K562 (cell line): Measurements from ENCODE around the gene MPPED2. TPM values are rescaled to one million over a fixed set of nuclear protein-coding genes. Genes with fewer than 3 reads are reported as not detected.

Source experiments
- ATAC-seq: fragments of 200-7000 bp; cut with Tn5 transposase; 3 replicates; pipeline ENCODE4 v1.9.1; 2020; ENCODE audit warnings: moderate library complexity
- BruUV-seq: library from RNA; stranded (reverse); fragments of 400-500 nt; replicated peaks from 2 replicates; lab custom pipeline; 2021; lab: Mats Ljungman, UMichigan
- CTCF ChIA-PET: fragments of 300-600 bp; formaldehyde crosslinking; extraction: SDS; loops from one replicate; lab custom pipeline; 2021; ENCODE audit warnings: low intra/inter-chr PET ratio; lab: Yijun Ruan, JAX
- POLR2A ChIA-PET: fragments of 300-600, 350-650 bp; sonication (Branson Sonifier 250); formaldehyde crosslinking; extraction: SDS; loops from one replicate; lab custom pipeline; 2021; ENCODE audit warnings: antibody characterized with exemption, inconsistent platforms; lab: Yijun Ruan, JAX
- DNase-seq, 4 experiments: peaks; one replicate each; pipeline versions ENCODE4 v3.0.0 to v3.0.0-alpha.2; 2011 to 2018; ENCODE audit warnings: low spot score in 3 of 4, mixed read lengths in 3 of 4; ENCODE audit errors: extremely low read depth in 1 of 4
- FAIRE-seq: peaks from 2 replicates; lab custom pipeline; 2011; peaks lifted over from hg19 to GRCh38; lab: Jason Lieb, UNC
- H2AFZ ChIP-seq: 2 replicates; pipeline ENCODE4 v1.6.0; 2011; ENCODE audit warnings: low read depth, low read length, control low read depth, inconsistent platforms
- H3K27ac ChIP-seq: fragments of 200-600 bp; 3 replicates; pipeline ENCODE4 v1.8.0; 2011; ENCODE audit warnings: low read depth, mild to moderate bottlenecking, control low read depth, inconsistent platforms, low read length, moderate library complexity, mixed read lengths; ENCODE audit errors: extremely low read depth
- H3K27me3 ChIP-seq, 2 experiments: fragments of 300-600 bp in 1 of 2; 2 replicates in 1 of 2; 3 replicates in 1 of 2; pipeline versions ENCODE4 v1.6.0 to v1.8.0; 2011; ENCODE audit warnings: inconsistent platforms in 2 of 2, low read length in 2 of 2, mild to moderate bottlenecking in 1 of 2, mixed read lengths in 1 of 2, moderate library complexity in 1 of 2; ENCODE audit not compliant: control insufficient read depth in 2 of 2, insufficient read depth in 2 of 2
- H3K36me3 ChIP-seq: fragments of 300-600 bp; 3 replicates; pipeline ENCODE4 v1.8.0; 2011; ENCODE audit warnings: mild to moderate bottlenecking, low read length, inconsistent platforms; ENCODE audit not compliant: control insufficient read depth, insufficient read depth
- H3K4me1 ChIP-seq, 2 experiments: fragments of 200-600 bp in 1 of 2; replicated peaks in 1 of 2; 2 replicates in 1 of 2; 3 replicates in 1 of 2; pipeline versions ENCODE4 v1.5.1 to v1.8.0; 2011; ENCODE audit warnings: inconsistent platforms in 2 of 2, low read length in 2 of 2, mild to moderate bottlenecking in 1 of 2, mixed read lengths in 1 of 2, moderate library complexity in 1 of 2; ENCODE audit not compliant: control insufficient read depth in 2 of 2, insufficient read depth in 2 of 2
- H3K4me2 ChIP-seq: 2 replicates; pipeline ENCODE4 v1.6.1; 2011; ENCODE audit warnings: low read length, control low read depth, inconsistent platforms, mixed read lengths; ENCODE audit not compliant: insufficient read depth
- H3K4me3 ChIP-seq: fragments of 200-600 bp; sonication (generic), shearing (Covaris generic); 2 replicates; pipeline ENCODE4 v1.5.1; 2016; ENCODE audit warnings: control low read depth, inconsistent platforms
- H3K79me2 ChIP-seq: fragments of 200-600 bp; 3 replicates; pipeline ENCODE4 v1.8.0; 2011; ENCODE audit warnings: low read length, inconsistent platforms; ENCODE audit not compliant: control insufficient read depth, insufficient read depth
- H3K9ac ChIP-seq, 2 experiments: 2 replicates each; pipeline versions ENCODE4 v1.6.0 to v1.6.1; 2011; ENCODE audit warnings: low read depth in 2 of 2, low read length in 2 of 2, control low read depth in 1 of 2, inconsistent platforms in 1 of 2, mild to moderate bottlenecking in 1 of 2, mixed read lengths in 1 of 2; ENCODE audit not compliant: insufficient read depth in 1 of 2
- H3K9me1 ChIP-seq: one replicate; pipeline ENCODE4 v1.6.0; 2011; ENCODE audit warnings: inconsistent platforms, mild to moderate bottlenecking, low read length, moderate library complexity; ENCODE audit not compliant: control insufficient read depth, insufficient read depth
- H3K9me3 ChIP-seq: replicated peaks from 2 replicates; pipeline ENCODE4 v1.5.1; 2011; ENCODE audit warnings: low read depth, low read length, inconsistent platforms; ENCODE audit not compliant: control insufficient read depth, insufficient read depth
- H4K20me1 ChIP-seq: replicated peaks from 2 replicates; pipeline ENCODE4 v1.6.1; 2011; ENCODE audit warnings: low read length, inconsistent platforms, mixed read lengths; ENCODE audit not compliant: control insufficient read depth, insufficient read depth
- BRF2 ChIP-seq: IDR thresholded peaks from 3 replicates; pipeline ENCODE4 v1.6.1; 2011; ENCODE audit warnings: borderline replicate concordance, mild to moderate bottlenecking; ENCODE audit not compliant: insufficient read length, insufficient read depth
- HDAC1 ChIP-seq, 2 experiments: fragments of 450-650 bp; IDR thresholded peaks; 2 replicates each; pipeline ENCODE4 v1.6.1; 2016 to 2017; ENCODE audit warnings: inconsistent platforms in 1 of 2, mild to moderate bottlenecking in 1 of 2, moderate library complexity in 1 of 2
- MTA2 ChIP-seq: fragments of 450-650 bp; IDR thresholded peaks from 2 replicates; pipeline ENCODE4 v1.6.1; 2016; ENCODE audit warnings: low read depth
- SIN3A ChIP-seq, 2 experiments: fragments of 150-350 bp in 1 of 2; IDR thresholded peaks; 2 replicates each; pipeline ENCODE4 v1.6.1; 2011 to 2016; ENCODE audit warnings: borderline replicate concordance in 2 of 2, low read depth in 2 of 2, low read length in 2 of 2, mild to moderate bottlenecking in 2 of 2, moderate library complexity in 2 of 2; ENCODE audit not compliant: control insufficient read depth in 1 of 2
- SMAD2 ChIP-seq: fragments of 150-350 bp; IDR thresholded peaks from 2 replicates; pipeline ENCODE4 v1.6.1; 2014; ENCODE audit warnings: low read depth, mild to moderate bottlenecking, low read length
- ZNF134 ChIP-seq: fragments of 250-450 bp; sonication (Bioruptor Pico); conservative IDR thresholded peaks from 2 replicates; pipeline ENCODE4 v1.4.0; 2020
- WGBS: fragments of 100-300 bp; shearing (Covaris generic); methylation state at CpG from one replicate; pipeline ENCODE4 v1.1.6; 2016; ENCODE audit warnings: low coverage, mixed read lengths; ENCODE audit not compliant: insufficient coverage; ENCODE audit errors: missing lambda C conversion rate; 5-methylcytosine and 5-hydroxymethylcytosine counted together
- in situ Hi-C: fragments of 300-500 bp; cut with MboI; formaldehyde crosslinking; loops from 4 replicates; pipeline ENCODE4 v1.15.0; 2018; ENCODE audit warnings: inconsistent platforms, mixed read lengths
- intact Hi-C: fragments of 100-400 bp; cut with micrococcal nuclease; formaldehyde crosslinking; loops from 2 replicates; pipeline ENCODE4 v1.14.2; 2022
- polyA plus RNA-seq, 8 experiments: library from polyadenylated mRNA; depleted of rRNA in 4 of 8; stranded (reverse) in 5 of 8; unstranded in 3 of 8; fragments of >200 nt; fragmentation: Nextera tagmentation in 2 of 8; fragmentation: Illumina TruSeq in 1 of 8; extraction: Ambion mirVana in 2 of 8; extraction: Trizol in 1 of 8; gene quantifications; 2 replicates each; pipeline versions ENCODE4 v1.2.1 to v1.2.3, GENCODE V29; 2011 to 2014; ENCODE audit warnings: inconsistent platforms in 1 of 8, missing spikeins in 1 of 8
- total RNA-seq, 7 experiments: library from RNA; depleted of rRNA in 6 of 7; stranded (reverse); fragments of >200 nt in 6 of 7; fragmentation: Illumina TruSeq in 2 of 7; extraction: Trizol in 2 of 7; gene quantifications; 2 replicates each; pipeline versions ENCODE4 v1.2.1 to v1.2.3, GENCODE V29; 2011 to 2021; ENCODE audit warnings: low replicate concordance in 1 of 7
- TF ChIP-seq, protein P1 (sequence below), 2 experiments: fragments of 450-650 bp; IDR thresholded peaks; 2 replicates each; pipeline ENCODE4 v1.6.1; 2016; ENCODE audit warnings: mild to moderate bottlenecking in 2 of 2, borderline replicate concordance in 1 of 2, low read depth in 1 of 2, moderate library complexity in 1 of 2
- TF ChIP-seq, protein P2 (sequence below): fragments of 450-650 bp; formaldehyde crosslinking; IDR thresholded peaks from 2 replicates; pipeline ENCODE4 v1.4.0; 2020; ENCODE audit warnings: mild to moderate bottlenecking, mixed read lengths

MPPED2 gene
- total and polyA plus RNA-seq, 9 of the 15 experiments (the other 6 are each of a cell fraction or from before 2014, with no cell fraction given): not detected

DNA sequence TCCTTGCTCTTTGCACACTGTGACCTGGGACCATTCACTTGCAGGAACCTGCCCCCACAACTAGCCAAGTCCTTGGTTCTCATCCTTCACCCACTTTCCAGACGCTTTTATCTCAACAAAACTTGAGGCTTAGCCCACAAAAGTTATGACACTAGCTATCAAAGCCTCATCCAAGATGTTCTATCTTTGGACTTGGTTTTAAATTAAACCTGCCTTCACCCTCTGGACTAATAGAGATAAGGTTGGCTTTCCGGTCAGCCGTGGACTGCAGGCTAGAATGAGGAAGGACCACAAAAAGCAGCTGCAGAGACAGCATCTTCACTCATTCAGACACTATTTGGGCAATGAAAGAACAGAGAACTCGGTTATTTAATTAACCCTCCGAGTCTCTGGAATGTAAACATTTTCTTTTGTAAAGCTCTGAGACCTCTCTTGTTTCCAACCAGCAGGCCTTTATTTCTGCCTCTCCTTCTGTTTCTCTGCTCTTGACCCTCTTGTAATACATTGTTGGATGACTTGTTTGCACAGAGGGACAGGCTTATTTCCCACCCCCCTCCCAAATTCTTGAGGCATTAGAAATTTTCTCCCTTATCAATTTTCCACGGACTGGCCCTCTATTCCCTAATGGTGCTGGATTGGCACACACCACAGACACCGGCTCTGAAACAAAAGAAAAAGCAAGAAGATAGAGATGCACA, 221.9 kb downstream of the MPPED2 start:
- intact Hi-C loops (no loop called here), in situ Hi-C loops (no loop called here)
- Histone ChIP-seq H3K27ac (no peak overlapping the region), H3K9me3 (no peaks in the 10 kb centered on the region), H3K4me3 (no peak overlapping the region), H3K79me2 (no peaks in the 10 kb centered on the region), H4K20me1 (no peaks in the 10 kb centered on the region), H3K27me3 (no peaks in the 10 kb centered on the region), H3K9me1 (no peaks in the 10 kb centered on the region), H3K9ac (no peak overlapping the region), H3K36me3 (no peaks in the 10 kb centered on the region), H3K4me1 (peaks cover 0 to 3% of the 10 kb centered on the region in 2 experiments; a peak in 1 of 5 replicates), H2AFZ (no peak overlapping the region), H3K4me2 (no peak overlapping the region)
- DNase-seq: peak in 2 of 4 experiments; percentile 23 to 49
- FAIRE-seq: peak; percentile 46
- no TSS peak for BruUV-seq
- ChIA-PET CTCF (no interaction called here), POLR2A (interaction anchor here (0.9 kb wide), 1 partner anchor 24 kb away, joined by 3 read pairs; no protein-coding TSS in a partner anchor)
- 0% methylated on average over 7 of the region's 7 CpGs for WGBS
- peak; percentile 75 for ATAC-seq
- TF ChIP-seq SMAD2: no peak
- no peak for TF ChIP-seq ZNF134
- TF ChIP-seq, protein P1, sequence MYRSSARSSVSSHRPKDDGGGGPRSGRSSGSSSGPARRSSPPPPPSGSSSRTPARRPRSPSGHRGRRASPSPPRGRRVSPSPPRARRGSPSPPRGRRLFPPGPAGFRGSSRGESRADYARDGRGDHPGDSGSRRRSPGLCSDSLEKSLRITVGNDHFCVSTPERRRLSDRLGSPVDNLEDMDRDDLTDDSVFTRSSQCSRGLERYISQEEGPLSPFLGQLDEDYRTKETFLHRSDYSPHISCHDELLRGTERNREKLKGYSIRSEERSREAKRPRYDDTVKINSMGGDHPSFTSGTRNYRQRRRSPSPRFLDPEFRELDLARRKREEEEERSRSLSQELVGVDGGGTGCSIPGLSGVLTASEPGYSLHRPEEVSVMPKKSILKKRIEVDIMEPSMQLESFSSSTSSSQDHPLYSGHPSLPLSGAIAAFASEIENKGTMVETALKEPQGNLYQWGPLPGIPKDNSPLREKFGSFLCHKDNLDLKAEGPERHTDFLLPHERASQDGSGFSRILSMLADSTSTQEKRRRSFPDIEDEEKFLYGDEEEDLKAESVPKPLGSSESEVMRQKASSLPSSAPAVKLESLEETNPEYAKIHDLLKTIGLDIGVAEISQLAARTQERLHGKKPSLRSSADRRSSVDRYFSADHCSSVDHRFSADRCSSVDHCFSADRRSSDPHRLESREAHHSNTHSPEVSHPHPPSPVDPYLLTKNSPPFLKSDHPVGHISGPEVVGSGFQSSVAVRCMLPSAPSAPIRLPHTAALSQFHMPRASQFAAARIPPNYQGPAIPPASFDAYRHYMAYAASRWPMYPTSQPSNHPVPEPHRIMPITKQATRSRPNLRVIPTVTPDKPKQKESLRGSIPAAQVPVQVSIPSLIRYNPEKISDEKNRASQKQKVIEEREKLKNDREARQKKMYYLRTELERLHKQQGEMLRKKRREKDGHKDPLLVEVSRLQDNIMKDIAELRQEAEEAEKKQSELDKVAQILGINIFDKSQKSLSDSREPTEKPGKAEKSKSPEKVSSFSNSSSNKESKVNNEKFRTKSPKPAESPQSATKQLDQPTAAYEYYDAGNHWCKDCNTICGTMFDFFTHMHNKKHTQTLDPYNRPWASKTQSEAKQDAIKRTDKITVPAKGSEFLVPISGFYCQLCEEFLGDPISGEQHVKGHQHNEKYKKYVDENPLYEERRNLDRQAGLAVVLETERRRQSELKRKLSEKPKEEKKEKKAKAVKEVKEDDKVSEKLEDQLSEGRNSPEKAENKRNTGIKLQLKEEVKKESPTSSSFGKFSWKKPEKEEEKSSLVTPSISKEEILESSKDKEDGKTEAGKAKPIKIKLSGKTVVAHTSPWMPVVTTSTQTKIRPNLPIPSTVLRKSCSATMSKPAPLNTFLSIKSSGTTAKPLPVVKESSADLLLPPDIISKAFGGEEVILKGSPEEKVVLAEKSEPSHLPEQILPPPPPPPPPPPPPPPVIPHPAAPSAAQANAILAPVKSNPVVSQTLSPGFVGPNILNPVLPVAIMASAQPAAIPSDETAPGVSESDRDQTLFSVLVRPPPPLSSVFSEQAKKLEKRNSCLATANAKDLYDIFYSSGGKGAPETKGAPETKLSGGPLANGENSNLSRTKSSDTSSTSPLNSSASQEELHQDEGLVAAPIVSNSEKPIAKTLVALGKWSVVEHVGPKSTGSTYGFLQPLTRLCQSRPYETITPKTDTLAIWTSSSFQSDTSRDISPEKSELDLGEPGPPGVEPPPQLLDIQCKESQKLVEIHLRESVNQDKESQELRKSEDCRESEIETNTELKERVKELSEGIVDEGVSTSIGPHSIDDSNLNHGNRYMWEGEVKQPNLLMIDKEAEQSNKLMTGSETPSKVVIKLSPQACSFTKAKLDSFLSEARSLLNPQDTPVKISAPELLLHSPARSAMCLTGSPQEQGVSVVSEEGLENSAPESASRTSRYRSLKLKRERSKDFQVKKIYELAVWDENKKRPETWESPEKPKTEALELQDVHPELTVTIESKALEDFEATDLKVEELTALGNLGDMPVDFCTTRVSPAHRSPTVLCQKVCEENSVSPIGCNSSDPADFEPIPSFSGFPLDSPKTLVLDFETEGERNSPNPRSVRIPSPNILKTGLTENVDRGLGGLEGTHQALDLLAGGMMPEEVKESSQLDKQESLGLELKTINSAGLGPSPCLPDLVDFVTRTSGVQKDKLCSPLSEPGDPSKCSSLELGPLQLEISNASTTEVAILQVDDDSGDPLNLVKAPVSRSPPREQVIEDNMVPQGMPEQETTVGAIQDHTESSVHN (IDR thresholded peaks at IDR 0.05; ENCODE audit: borderline replicate concordance in 1 of 2, low read depth in 1 of 2): no peak
- TF ChIP-seq, protein P2, sequence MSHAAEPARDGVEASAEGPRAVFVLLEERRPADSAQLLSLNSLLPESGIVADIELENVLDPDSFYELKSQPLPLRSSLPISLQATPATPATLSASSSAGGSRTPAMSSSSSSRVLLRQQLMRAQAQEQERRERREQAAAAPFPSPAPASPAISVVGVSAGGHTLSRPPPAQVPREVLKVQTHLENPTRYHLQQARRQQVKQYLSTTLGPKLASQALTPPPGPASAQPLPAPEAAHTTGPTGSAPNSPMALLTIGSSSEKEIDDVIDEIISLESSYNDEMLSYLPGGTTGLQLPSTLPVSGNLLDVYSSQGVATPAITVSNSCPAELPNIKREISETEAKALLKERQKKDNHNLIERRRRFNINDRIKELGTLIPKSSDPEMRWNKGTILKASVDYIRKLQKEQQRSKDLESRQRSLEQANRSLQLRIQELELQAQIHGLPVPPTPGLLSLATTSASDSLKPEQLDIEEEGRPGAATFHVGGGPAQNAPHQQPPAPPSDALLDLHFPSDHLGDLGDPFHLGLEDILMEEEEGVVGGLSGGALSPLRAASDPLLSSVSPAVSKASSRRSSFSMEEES: no peak
- TF ChIP-seq BRF2: no peak
- no peak for TF ChIP-seq SIN3A (IDR thresholded peaks at IDR 0.05; ENCODE audit: borderline replicate concordance in 2 of 2, control insufficient read depth in 1 of 2, low read depth in 2 of 2, low read length in 2 of 2)
- no peak for TF ChIP-seq HDAC1 (IDR thresholded peaks at IDR 0.05)
- TF ChIP-seq MTA2: 0 out of 2 replicates have a peak, but pooled peaks have one; percentile 26
